CD4-positive, alpha-beta T cell treated with Interleukin-4 for 1 hour (primary cell): ENCODE measurements around the gene ADH6.
"Not testable (repeated sequence)": the region's sequence is repeated elsewhere in the genome, so short reads cannot be mapped to it uniquely, and the experiment has no call there.

ENCODE experiments used
- DNase-seq, 2 donors: peaks; one replicate each; pipeline ENCODE4 v3.0.0-alpha.2; 2020 to 2022

Gene ADH6

DNA sequence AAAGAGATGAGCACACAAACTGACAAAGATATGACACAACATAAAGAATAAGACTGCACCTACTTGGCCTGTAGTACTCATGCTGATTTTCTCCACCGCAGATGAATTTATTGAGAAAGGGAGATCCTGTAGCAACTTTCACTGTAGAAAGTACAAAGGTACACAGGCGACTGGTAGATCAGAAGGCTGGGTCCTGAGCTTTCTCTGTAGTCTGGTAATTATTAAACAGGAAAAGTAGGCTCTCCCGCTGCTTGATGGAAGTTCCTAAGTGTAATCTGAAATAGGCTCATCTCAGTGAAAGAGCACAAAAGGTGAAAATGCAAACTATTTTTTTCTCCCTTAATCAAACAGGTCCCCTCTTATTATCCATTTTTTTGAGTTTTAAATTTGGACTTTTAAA is at the start of gene ADH6:
ADH6 (minus strand) TSS at position 175 of the 400 bp plus-strand sequence; CDS start at position 81, 94 bp downstream.
- DNase-seq: no peak

DNA sequence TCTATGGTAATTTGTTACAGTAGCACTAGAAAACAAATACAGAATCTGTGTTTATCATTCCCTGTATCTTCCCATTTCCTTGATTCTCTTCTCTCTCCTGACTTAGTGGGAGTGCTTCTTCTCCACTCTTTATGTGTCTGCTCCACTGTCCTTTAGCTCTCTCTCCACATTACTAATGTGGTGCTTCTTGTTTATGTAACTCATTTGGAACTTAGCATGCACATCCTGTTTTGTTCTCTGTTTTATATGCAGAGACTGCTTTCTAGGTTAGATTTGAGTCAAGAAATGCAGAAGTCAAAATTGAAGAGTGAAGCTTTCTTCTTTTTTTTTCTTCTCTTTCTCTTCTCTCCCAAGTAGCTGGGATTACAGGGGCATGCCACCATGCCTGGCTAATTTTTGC is 45.9 kb upstream of the ADH6 start:
- no peak for DNase-seq

DNA sequence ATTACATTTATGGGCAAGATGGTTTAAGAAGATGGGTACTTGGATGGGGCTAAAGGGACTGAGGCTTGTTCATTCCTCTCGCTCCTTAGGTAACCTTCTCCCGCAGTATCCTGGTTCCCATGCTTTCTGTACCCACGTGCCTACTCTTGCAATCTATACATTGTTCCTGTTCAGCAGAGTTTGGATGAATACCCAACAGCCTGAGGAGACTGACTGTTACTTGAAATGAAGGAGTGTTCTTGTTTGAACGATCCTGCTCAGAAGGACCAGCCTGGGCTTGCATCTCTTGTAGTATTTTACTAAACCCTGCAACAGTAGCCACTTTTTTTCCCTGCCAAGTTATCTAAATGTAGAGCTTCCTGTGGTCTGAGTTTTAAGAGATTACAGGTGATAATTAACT is 33.7 kb upstream of the ADH6 start:
- no peak for DNase-seq

DNA sequence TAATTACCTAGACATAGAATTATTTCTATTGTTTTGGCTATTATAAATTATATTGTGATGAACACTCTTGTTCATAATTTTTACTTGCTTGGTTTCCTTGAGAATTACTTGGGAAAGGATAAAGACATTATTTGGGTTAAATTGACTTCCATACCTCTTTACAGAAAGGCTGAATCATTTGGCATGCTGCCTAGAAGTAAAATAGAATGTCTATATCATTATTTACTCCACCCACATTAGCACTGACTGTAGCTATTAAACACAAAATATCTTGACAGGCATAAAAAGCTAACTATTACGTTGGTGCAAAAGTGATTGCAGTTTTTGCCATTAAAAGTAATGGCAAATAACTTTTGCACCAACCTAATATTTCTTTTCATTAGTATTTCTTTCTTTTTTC is 29.7 kb upstream of the ADH6 start:
- DNase-seq: no peak

- DNase-seq: no peak
Measured at GRCh38 chr4:99235955-99236354, 16.9 kb upstream of the ADH6 start.

DNA sequence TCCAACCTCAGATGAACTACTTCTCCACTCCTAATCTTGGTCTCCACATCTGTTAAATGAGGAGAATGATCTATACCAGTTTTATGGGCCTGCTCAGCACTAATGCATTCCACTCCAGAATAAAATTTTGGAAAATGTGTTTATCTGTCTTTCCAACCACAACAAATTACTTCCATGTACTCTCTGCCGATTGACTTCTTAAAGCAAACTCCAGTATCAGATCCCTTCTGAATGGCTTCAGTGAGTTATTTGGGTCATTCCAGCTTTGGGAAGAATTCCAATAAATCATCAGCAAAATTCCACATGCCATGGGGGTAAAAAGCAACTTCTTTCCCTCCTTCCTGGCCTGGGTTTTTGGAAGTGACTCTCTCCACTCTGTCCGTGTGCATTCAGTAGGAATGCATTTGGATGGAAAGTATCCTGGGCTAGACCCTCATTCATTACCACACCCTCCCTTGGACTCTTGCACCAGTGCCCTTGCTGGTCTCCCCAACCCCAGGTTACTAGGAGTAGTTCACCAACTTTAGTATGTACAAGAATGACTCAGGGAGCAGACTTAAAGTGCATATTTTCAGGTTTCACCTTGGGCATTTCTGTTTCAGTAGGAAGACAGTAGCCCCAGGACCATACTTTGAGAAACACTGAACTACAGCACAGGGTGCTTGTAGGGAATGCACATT is 15.4 kb upstream of the ADH6 start:
- no peak for DNase-seq

- not testable (repeated sequence) for DNase-seq
Measured at GRCh38 chr4:99233397-99233796, 14.4 kb upstream of the ADH6 start.

- not testable (repeated sequence) for DNase-seq
Measured at GRCh38 chr4:99228706-99229105, 9.7 kb upstream of the ADH6 start.

GRCh38 chr4:99227646-99228045 is 8.6 kb upstream of the ADH6 start:
- DNase-seq: not testable (repeated sequence)

DNA sequence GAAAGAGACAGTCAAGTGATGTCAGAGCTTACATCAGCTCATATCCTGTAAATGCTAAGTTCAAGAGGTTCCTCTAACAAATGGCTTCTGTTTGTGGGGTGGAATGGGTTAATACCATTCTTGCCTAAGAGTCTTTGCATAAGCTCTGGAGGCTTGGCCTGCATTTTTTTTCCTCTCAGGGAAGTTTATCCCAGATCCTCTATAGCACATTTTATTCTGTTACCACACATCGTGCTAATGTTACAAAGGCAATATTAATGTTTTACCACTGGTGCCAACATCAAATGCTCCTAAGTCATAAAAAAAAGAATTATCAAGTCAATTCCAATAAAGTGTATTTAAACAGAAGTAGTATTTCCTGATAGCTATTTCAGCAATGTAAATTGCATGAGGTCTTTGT is 2.9 kb upstream of the ADH6 start:
- no peak for DNase-seq

GRCh38 chr4:99219479-99219878 is 433 bp upstream of the ADH6 start:
- DNase-seq: no peak

GRCh38 chr4:99215521-99215920 is 3.5 kb downstream of the ADH6 start:
- DNase-seq: no peak

DNA sequence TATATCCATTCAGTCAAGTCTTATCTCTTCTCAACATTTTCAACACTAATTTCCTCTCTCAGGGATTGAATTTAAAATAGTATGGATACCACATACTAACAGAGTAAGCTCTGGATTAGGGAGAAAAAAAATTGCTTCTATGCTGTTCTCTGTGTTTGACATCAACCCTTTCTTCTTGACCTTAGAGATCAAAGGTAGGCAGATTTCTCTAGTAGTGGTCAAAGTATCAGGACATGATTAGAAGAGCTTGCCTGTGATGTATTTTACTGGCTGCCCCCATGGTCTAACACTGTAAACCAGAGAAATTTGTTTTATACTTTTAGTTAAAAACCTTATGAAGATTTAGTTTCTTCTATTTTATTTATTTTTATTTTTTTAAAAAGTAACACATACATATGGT is 8.3 kb downstream of the ADH6 start:
- DNase-seq: no peak

DNA sequence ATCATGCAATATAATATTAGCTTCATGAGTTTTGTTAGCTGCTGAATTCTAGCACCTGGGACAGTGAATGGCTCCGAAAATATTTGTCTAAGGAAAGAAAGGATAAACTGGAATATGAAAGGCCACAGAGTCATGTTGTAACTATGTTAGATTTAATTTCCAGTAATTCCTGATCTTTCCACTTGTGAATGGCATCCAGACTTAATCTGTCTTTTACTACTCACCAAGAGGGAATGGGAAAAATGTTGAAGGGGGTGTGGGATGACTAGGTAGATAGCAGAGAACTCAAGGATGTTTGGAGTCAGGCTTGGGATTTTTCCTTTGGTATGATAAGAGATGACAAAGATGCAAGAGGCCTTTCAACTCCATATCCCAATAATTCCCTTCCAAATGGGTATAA is 9.4 kb downstream of the ADH6 start:
- no peak for DNase-seq

- DNase-seq: no peak
Measured at GRCh38 chr4:99208719-99209075, 10.3 kb downstream of the ADH6 start.

- DNase-seq: no peak
Measured at GRCh38 chr4:99207911-99208718, 10.9 kb downstream of the ADH6 start.

DNA sequence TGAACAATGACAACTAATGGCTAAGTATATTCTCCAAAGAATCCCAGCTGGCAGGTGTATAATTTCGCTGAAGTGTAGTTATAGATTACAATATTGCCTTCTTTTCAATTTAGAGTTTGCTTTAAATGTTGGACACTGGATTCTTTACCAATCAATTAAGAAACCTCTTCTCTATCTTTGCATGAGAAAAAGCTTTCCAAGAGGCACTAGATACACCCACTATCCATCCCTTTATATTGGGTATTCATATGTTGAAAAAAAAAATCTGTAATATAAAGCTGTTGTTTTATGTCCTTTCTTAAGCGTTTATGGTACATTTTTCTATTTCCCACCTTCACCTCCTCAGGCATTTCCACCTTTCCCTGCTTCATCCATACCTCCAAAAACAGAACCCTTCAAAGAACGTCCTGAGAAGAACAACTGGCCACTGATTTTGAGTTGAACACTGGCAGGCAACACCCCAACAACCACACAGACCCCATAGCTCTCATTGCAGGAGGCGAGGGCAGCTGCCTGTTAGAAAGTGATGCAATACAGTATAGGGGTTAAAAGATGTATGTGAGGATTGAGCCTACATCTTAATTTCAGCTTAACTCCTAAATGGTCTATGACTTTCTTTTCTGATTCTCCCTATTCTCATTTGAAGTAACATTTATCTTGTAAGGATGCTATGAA is 11.8 kb downstream of the ADH6 start:
- DNase-seq: no peak

DNA sequence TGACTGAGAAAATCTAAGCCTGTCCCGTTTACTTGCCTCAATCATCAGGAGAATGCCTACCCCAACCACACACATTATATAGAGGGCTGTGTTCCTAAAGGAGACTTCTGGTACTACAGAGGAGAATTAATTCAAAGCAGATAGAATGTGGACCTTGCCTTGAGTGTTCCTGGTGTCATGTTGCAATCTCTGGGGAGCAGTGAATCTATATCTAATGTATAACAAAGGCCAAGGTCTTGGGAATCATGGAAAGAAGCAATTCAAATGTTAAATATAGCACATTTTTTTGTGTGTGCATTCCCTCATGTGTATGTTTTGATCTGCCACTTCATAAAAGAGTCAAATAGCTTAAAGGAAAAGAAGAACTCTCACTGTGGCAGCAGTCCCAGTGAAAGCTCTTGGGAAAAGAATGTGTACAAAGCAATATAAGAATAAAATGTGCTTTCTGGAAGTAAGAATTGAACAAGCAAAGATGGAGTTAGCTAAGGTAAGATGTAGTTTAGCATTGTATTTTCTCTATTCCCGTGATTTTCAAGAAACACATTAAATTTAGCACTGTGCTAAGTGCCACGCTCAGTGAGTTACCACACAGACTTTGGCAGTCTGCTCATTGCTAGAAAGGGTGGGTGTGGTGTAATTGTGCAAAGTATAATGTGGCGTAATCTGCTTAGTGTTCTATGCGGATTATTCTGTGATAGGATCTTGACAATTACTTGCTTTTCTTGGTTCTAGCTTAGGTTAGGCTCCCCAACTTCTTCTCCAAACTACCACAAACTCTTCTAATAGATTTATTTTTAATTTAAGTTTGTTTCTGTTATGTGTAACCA is 13.7 kb downstream of the ADH6 start:
- no peak for DNase-seq

- DNase-seq: no peak
Measured at GRCh38 chr4:99202536-99202935, 16.5 kb downstream of the ADH6 start.

GRCh38 chr4:99202094-99202493 is 17.0 kb downstream of the ADH6 start:
- no peak for DNase-seq

DNA sequence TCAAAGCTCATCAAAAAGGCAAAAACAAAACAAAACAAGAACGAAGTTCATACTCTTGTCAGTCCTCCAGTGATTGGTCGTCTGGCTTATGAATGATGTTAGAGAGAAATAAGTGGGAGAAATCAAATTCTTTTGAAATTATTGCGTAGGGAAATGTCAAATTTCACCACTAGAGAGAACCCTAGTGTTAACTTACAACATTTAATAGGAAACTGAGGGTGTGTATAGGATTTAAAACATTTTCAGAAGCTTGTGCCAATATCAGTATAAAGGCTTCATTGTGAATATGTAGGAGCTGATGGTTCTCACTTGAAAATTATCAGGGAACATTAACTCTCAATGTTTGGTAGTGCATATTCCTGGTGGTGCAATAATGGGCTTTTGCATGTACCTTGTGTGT is 17.4 kb downstream of the ADH6 start:
- DNase-seq: no peak

DNA sequence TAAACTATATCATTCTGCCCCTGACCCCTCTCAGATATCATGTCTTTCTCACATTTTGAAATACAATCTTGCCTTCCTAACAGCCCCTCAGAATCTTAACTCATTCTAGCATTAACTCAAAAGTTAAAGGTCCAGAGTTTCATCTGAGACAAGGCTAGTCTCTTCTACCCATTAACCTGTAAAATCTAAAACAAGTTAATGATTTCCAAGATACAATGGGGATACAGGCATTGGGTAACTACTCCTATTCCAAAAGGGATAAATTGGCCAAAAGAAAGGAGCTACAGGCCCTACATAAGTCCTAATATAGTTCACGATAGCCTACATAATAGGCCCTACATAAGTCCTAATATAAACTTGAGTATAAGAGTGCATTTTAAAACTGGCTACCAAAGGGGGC is 18.9 kb downstream of the ADH6 start:
- DNase-seq: no peak

DNA sequence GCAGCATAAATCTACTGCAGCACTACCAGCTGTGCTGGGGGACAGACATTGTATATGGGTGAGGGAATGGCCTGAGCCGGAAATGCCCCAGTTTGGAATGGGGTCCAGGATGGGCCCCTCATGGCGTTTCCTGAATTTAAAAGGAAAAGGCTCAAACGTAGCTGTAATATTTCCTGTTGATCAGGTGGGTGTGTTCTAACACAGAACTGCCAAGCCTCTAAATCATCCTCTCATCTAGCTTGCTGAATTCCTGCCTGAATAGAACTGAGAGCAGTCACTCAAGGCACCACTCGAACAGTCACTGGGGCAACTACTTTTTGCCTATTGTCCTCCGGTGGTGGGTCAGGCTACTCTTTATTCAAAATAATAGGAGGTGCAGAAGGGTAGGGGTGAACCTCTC is 28.7 kb downstream of the ADH6 start:
- no peak for DNase-seq
